Loucy (cell line): ENCODE data around the gene SERPINE3.

Experiments used
- H2AFZ ChIP-seq: fragments of 200-600 bp; sonication (generic); 2 replicates; pipeline ENCODE4 v1.6.0; 2016; ENCODE audit warnings: antibody characterized with exemption, mild to moderate bottlenecking, low read length, moderate library complexity
- H3F3A ChIP-seq: fragments of 200-600 bp; 2 replicates; pipeline ENCODE4 v1.6.0; 2016; ENCODE audit warnings: antibody characterized with exemption, low read depth, mild to moderate bottlenecking
- H3K27me3 ChIP-seq: fragments of 200-600 bp; sonication (generic); 2 replicates; pipeline ENCODE4 v1.6.1; 2014; ENCODE audit warnings: low read length, mild to moderate bottlenecking; ENCODE audit not compliant: insufficient read depth, poor library complexity, severe bottlenecking
- H3K36me3 ChIP-seq: fragments of 200-600 bp; sonication (generic); 2 replicates; pipeline ENCODE4 v1.6.1; 2016; ENCODE audit warnings: low read length; ENCODE audit not compliant: insufficient read depth
- H3K4me1 ChIP-seq: fragments of 200-600 bp; sonication (generic); 2 replicates; pipeline ENCODE4 v1.5.1; 2014; ENCODE audit warnings: low read length, mild to moderate bottlenecking; ENCODE audit not compliant: insufficient read depth, poor library complexity, severe bottlenecking
- H3K4me2 ChIP-seq: fragments of 200-600 bp; sonication (generic); 2 replicates; pipeline ENCODE4 v1.6.0; 2014; ENCODE audit warnings: antibody characterized with exemption, low read length, low read depth, mild to moderate bottlenecking; ENCODE audit not compliant: poor library complexity, severe bottlenecking
- H3K4me3 ChIP-seq: fragments of 200-600 bp; sonication (generic); 2 replicates; pipeline ENCODE4 v1.5.1; 2014; ENCODE audit warnings: low read length, mild to moderate bottlenecking, mixed read lengths; ENCODE audit not compliant: poor library complexity, severe bottlenecking
- H3K79me2 ChIP-seq: fragments of 200-600 bp; sonication (generic); 2 replicates; pipeline ENCODE4 v1.6.1; 2014; ENCODE audit warnings: low read length; ENCODE audit not compliant: insufficient read depth
- H3K9ac ChIP-seq: fragments of 200-600 bp; sonication (generic); 2 replicates; pipeline ENCODE4 v1.6.0; 2014; ENCODE audit warnings: mild to moderate bottlenecking, low read depth, low read length, moderate library complexity; ENCODE audit not compliant: poor library complexity, severe bottlenecking
- H3K9me2 ChIP-seq: fragments of 200-600 bp; sonication (generic); replicated peaks from 2 replicates; pipeline ENCODE4 v1.6.1; 2016; ENCODE audit warnings: low read depth, low read length, mixed read lengths
- H3K9me3 ChIP-seq: fragments of 200-600 bp; sonication (generic); 2 replicates; pipeline ENCODE4 v1.6.1; 2014; ENCODE audit warnings: mild to moderate bottlenecking, antibody characterized with exemption, low read length, low read depth; ENCODE audit not compliant: insufficient read depth
- H4K20me1 ChIP-seq: fragments of 200-600 bp; sonication (generic); 2 replicates; pipeline ENCODE4 v1.6.0; 2014; ENCODE audit warnings: antibody characterized with exemption, low read length, mild to moderate bottlenecking; ENCODE audit not compliant: insufficient read depth, poor library complexity, severe bottlenecking
- CTCF ChIP-seq: fragments of 200-600 bp; sonication (generic); conservative IDR thresholded peaks from 2 replicates; pipeline ENCODE4 v1.5.1; 2014; ENCODE audit warnings: mild to moderate bottlenecking, antibody characterized with exemption, low read length
- EZH2phosphoT487 ChIP-seq: fragments of 200-600 bp; IDR thresholded peaks from 2 replicates; pipeline ENCODE4 v1.6.1; 2018; ENCODE audit warnings: antibody characterized with exemption, mild to moderate bottlenecking, moderate library complexity, borderline replicate concordance

The SERPINE3 gene

GRCh38 chr13:51347099-51347498 lies 7.6 kb downstream of the SERPINE3 start:
- Histone ChIP-seq H3K9me2 (no peaks in the 10 kb centered on the region), H3F3A (no peaks in the 10 kb centered on the region), H3K4me3 (no peak overlapping the region), H3K9me3 (no peaks in the 10 kb centered on the region), H3K36me3 (no peaks in the 10 kb centered on the region), H3K4me2 (no peak overlapping the region), H3K9ac (no peak overlapping the region), H3K79me2 (no peaks in the 10 kb centered on the region), H3K4me1 (no peaks in the 10 kb centered on the region), H4K20me1 (no peaks in the 10 kb centered on the region), H3K27me3 (no peaks in the 10 kb centered on the region), H2AFZ (no peak overlapping the region)
- no peak for TF ChIP-seq EZH2phosphoT487
- no peak for TF ChIP-seq CTCF

- Histone ChIP-seq H3K9me2 (no peaks in the 10 kb centered on the region), H3F3A (no peaks in the 10 kb centered on the region), H3K4me1 (no peaks in the 10 kb centered on the region), H3K4me3 (no peak overlapping the region), H2AFZ (no peak overlapping the region), H4K20me1 (no peaks in the 10 kb centered on the region), H3K79me2 (no peaks in the 10 kb centered on the region), H3K36me3 (no peaks in the 10 kb centered on the region), H3K9ac (no peak overlapping the region), H3K9me3 (no peaks in the 10 kb centered on the region), H3K4me2 (no peak overlapping the region), H3K27me3 (no peaks in the 10 kb centered on the region)
- TF ChIP-seq EZH2phosphoT487 (no peak), CTCF (no peak)
These were observed 8.8 kb downstream of the SERPINE3 start for GRCh38 chr13:51348069-51348967.

- H4K20me1 ChIP-seq: no peaks in the 10 kb centered on the region
- H3K9me3 ChIP-seq: no peaks in the 10 kb centered on the region
- no peaks in the 10 kb centered on the region for H3K79me2 ChIP-seq
- H3K9ac ChIP-seq: no peak overlapping the region
- no peaks in the 10 kb centered on the region for H3K9me2 ChIP-seq
- H2AFZ ChIP-seq: no peak overlapping the region
- no peak overlapping the region for H3K4me2 ChIP-seq
- H3F3A ChIP-seq: no peaks in the 10 kb centered on the region
- no peaks in the 10 kb centered on the region for H3K27me3 ChIP-seq
- no peaks in the 10 kb centered on the region for H3K36me3 ChIP-seq
- no peaks in the 10 kb centered on the region for H3K4me1 ChIP-seq
- TF ChIP-seq CTCF (no peak), EZH2phosphoT487 (no peak)
- no peak overlapping the region for H3K4me3 ChIP-seq
These were observed 9.5 kb downstream of the SERPINE3 start for GRCh38 chr13:51349016-51349415.
